HepG2 (cell line): ENCODE results near the gene TMEM127. TPM values are rescaled to one million over a fixed set of nuclear protein-coding genes. Genes with fewer than 3 reads are reported as not detected.

ENCODE experiments used
- AKAP8 ChIP-seq: sonication (generic); formaldehyde crosslinking; IDR thresholded peaks from 2 replicates; pipeline ENCODE4 v1.5.1; 2020; ENCODE audit warnings: mild to moderate bottlenecking, missing genetic modification reagents
- ATF2 ChIP-seq: sonication (generic); formaldehyde crosslinking; IDR thresholded peaks from 2 replicates; pipeline ENCODE4 v1.4.0; 2020; ENCODE audit warnings: missing genetic modification reagents
- GABPB1 ChIP-seq: IDR thresholded peaks from 2 replicates; pipeline ENCODE4 v1.6.1; 2016; ENCODE audit warnings: mild to moderate bottlenecking, missing genetic modification reagents, moderate library complexity, missing compliant biosample characterization
- HCFC1 ChIP-seq: fragments of 150-350 bp; IDR thresholded peaks from 2 replicates; pipeline ENCODE4 v1.6.1; 2014; ENCODE audit warnings: low read depth, low read length
- HOXA5 ChIP-seq: sonication (generic); formaldehyde crosslinking; IDR thresholded peaks from 2 replicates; pipeline ENCODE4 v1.4.0; 2020; ENCODE audit warnings: missing genetic modification reagents
- JUNB ChIP-seq: sonication (generic); formaldehyde crosslinking; IDR thresholded peaks from 2 replicates; pipeline ENCODE4 v1.8.0; 2022; ENCODE audit warnings: missing genetic modification reagents, mild to moderate bottlenecking, borderline replicate concordance
- KAT8 ChIP-seq: IDR thresholded peaks from 2 replicates; pipeline ENCODE4 v1.6.1; 2016; ENCODE audit warnings: missing genetic modification reagents, missing compliant biosample characterization
- MAX ChIP-seq: IDR thresholded peaks from 2 replicates; pipeline ENCODE4 v1.6.1; 2012; ENCODE audit warnings: inconsistent platforms
- MED8 ChIP-seq: sonication (generic); formaldehyde crosslinking; IDR thresholded peaks from 2 replicates; pipeline ENCODE4 v1.8.1; 2023; ENCODE audit warnings: mild to moderate bottlenecking, missing genetic modification reagents; ENCODE audit not compliant: insufficient replicate concordance
- MIXL1 ChIP-seq: IDR thresholded peaks from 2 replicates; pipeline ENCODE4 v1.6.1; 2016
- PBX2 ChIP-seq: IDR thresholded peaks from 2 replicates; pipeline ENCODE4 v1.6.1; 2016; ENCODE audit warnings: control low read depth
- PRDM15 ChIP-seq: sonication (generic); formaldehyde crosslinking; IDR thresholded peaks from 2 replicates; pipeline ENCODE4 v1.4.0; 2020; ENCODE audit warnings: missing genetic modification reagents
- SKI ChIP-seq: fragments of 450-650 bp; IDR thresholded peaks from one replicate; pipeline ENCODE4 v1.6.1; 2018; ENCODE audit warnings: mild to moderate bottlenecking; ENCODE audit not compliant: partially characterized antibody
- SPEN ChIP-seq: sonication (generic); formaldehyde crosslinking; IDR thresholded peaks from 2 replicates; pipeline ENCODE4 v1.5.1; 2020; ENCODE audit warnings: low read depth, mild to moderate bottlenecking, missing genetic modification reagents
- SRSF1 ChIP-seq: fragments of 200-400 bp; formaldehyde crosslinking; optimal IDR thresholded peaks from 2 replicates; pipeline ENCODE3; 2017; ENCODE audit warnings: mild to moderate bottlenecking, low read depth, low read length, moderate library complexity
- STAT6 ChIP-seq: sonication (generic); formaldehyde crosslinking; IDR thresholded peaks from 2 replicates; pipeline ENCODE4 v1.4.0; 2020; ENCODE audit warnings: missing genetic modification reagents, mild to moderate bottlenecking, borderline replicate concordance
- YEATS2 ChIP-seq: sonication (generic); formaldehyde crosslinking; IDR thresholded peaks from 2 replicates; pipeline ENCODE4 v1.4.0; 2020; ENCODE audit warnings: missing genetic modification reagents, borderline replicate concordance
- ZNF275 ChIP-seq: sonication (generic); formaldehyde crosslinking; IDR thresholded peaks from 2 replicates; pipeline ENCODE4 v1.8.0; 2022; ENCODE audit warnings: missing genetic modification reagents, mild to moderate bottlenecking, inconsistent platforms, borderline replicate concordance
- ZZZ3 ChIP-seq: sonication (generic); formaldehyde crosslinking; IDR thresholded peaks from 2 replicates; pipeline ENCODE4 v1.4.0; 2020; ENCODE audit warnings: missing genetic modification reagents, mild to moderate bottlenecking, borderline replicate concordance
- polyA plus RNA-seq, 8 experiments: library from polyadenylated mRNA; depleted of rRNA in 3 of 8; stranded (reverse) in 7 of 8; unstranded in 1 of 8; fragments of >200 nt; fragmentation: Illumina TruSeq in 4 of 8; extraction: Trizol in 4 of 8; gene quantifications; 2 replicates each; pipeline versions ENCODE4 v1.2.1 to v1.2.3, GENCODE V29; 2011 to 2016; ENCODE audit warnings: low read depth in 4 of 8, missing spikeins in 1 of 8, mixed read lengths in 1 of 8; ENCODE audit not compliant: insufficient read depth in 1 of 8
- total RNA-seq, 5 experiments: library from RNA; depleted of rRNA; stranded (reverse); fragments of >200 nt; fragmentation: Illumina TruSeq; extraction: Trizol; gene quantifications; 2 replicates each; pipeline ENCODE4 v1.2.3, GENCODE V29; 2016; ENCODE audit warnings: low read depth in 1 of 5

TMEM127 gene
- total and polyA plus RNA-seq, 2 of the 13 experiments (the other 11 are each of a cell fraction or from before 2014, with no cell fraction given), result 21.5 to 33.9 TPM

- TF ChIP-seq ZNF275 (CRISPR knock-in tag), result 0 out of 2 replicates have a peak, but pooled peaks have one; percentile 14
- TF ChIP-seq MED8, result peak; percentile 31
- TF ChIP-seq KAT8 (CRISPR knock-in tag), result peak; percentile 51
- TF ChIP-seq ATF2 (CRISPR knock-in tag), result peak; percentile 41; the same call in 1 of the 2 replicates
- no peak for TF ChIP-seq SRSF1
- 0 out of 2 replicates have a peak, but pooled peaks have one; percentile 62 for TF ChIP-seq MIXL1 (CRISPR knock-in tag)
- 0 out of 2 replicates have a peak, but pooled peaks have one; percentile 42 for TF ChIP-seq ZZZ3
- 0 out of 2 replicates have a peak, but pooled peaks have one; percentile 1 for TF ChIP-seq MAX
- TF ChIP-seq STAT6, result no peak
- TF ChIP-seq JUNB (CRISPR knock-in tag), result no peak
- TF ChIP-seq HCFC1, result 0 out of 2 replicates have a peak, but pooled peaks have one; percentile 25
- peak; percentile 100 for TF ChIP-seq PRDM15 (CRISPR knock-in tag)
- TF ChIP-seq HOXA5 (CRISPR knock-in tag), result peak; percentile 66; the same call in 1 of the 2 replicates
- TF ChIP-seq PBX2 (CRISPR knock-in tag), result 0 out of 2 replicates have a peak, but pooled peaks have one; percentile 9
- peak; percentile 35; the same call in 1 of the 2 replicates for TF ChIP-seq GABPB1 (CRISPR knock-in tag)
- TF ChIP-seq SPEN (CRISPR knock-in tag), result peak; percentile 68; the same call in 1 of the 2 replicates
- peak; percentile 64 for TF ChIP-seq SKI
- TF ChIP-seq YEATS2 (CRISPR knock-in tag), result peak; percentile 16; the same call in 1 of the 2 replicates
- no peak for TF ChIP-seq AKAP8 (CRISPR knock-in tag)
These were observed 14.0 kb downstream of the TMEM127 start (continued) for GRCh38 chr2:96251721-96252292.
